ENCODE results near the gene GLDC. TPM values are rescaled to one million over a fixed set of nuclear protein-coding genes. Genes with fewer than 3 reads are reported as not detected.

The GLDC gene
- total RNA-seq, 1 donor from 2014 or later: not detected

DNA sequence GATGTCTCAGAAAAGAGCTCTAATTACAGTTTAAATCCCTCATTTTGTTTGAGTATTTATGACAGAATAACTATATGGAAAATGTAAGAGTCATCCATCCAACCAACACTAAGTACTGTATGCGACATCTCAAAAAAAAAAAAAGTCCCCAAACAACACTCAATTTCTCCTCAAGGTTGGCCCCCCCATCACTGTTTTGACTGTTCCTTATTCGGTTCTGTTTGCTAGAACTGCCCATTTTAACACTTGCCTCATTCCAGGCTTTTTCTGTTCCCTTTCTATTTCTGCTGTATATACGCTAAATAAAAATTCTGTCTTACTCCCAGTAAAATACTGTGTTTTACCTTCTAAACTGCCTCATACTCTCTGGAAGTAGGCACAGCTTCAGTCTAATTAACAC is 25.2 kb downstream of the GLDC start:
- Histone ChIP-seq H3K27ac (replicated peaks) (no peak overlapping the region), H3K9me3 (replicated peaks) (no peaks in the 10 kb centered on the region), H3K4me1 (no peaks in the 10 kb centered on the region), H3K36me3 (no peaks in the 10 kb centered on the region), H3K27me3 (ENCODE audit: low read depth) (peaks cover 37% of the 10 kb centered on the region), H3K4me3 (no peak overlapping the region)
- TF ChIP-seq, protein P1, sequence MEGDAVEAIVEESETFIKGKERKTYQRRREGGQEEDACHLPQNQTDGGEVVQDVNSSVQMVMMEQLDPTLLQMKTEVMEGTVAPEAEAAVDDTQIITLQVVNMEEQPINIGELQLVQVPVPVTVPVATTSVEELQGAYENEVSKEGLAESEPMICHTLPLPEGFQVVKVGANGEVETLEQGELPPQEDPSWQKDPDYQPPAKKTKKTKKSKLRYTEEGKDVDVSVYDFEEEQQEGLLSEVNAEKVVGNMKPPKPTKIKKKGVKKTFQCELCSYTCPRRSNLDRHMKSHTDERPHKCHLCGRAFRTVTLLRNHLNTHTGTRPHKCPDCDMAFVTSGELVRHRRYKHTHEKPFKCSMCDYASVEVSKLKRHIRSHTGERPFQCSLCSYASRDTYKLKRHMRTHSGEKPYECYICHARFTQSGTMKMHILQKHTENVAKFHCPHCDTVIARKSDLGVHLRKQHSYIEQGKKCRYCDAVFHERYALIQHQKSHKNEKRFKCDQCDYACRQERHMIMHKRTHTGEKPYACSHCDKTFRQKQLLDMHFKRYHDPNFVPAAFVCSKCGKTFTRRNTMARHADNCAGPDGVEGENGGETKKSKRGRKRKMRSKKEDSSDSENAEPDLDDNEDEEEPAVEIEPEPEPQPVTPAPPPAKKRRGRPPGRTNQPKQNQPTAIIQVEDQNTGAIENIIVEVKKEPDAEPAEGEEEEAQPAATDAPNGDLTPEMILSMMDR (IDR thresholded peaks at IDR 0.05; ENCODE audit: borderline replicate concordance): no peak
- DNase-seq: no peak
- intact Hi-C loops (cut with micrococcal nuclease): no loop called here

GRCh38 chr9:6619909-6620308 is 25.6 kb downstream of the GLDC start:
- peaks cover 37% of the 10 kb centered on the region for H3K27me3 ChIP-seq (ENCODE audit: low read depth)
- TF ChIP-seq, protein P1 (IDR thresholded peaks at IDR 0.05; ENCODE audit: borderline replicate concordance): no peak
- H3K9me3 ChIP-seq (replicated peaks): no peaks in the 10 kb centered on the region
- no peaks in the 10 kb centered on the region for H3K4me1 ChIP-seq
- H3K27ac ChIP-seq (replicated peaks): no peak overlapping the region
- no peak for DNase-seq
- no peak overlapping the region for H3K4me3 ChIP-seq
- no peaks in the 10 kb centered on the region for H3K36me3 ChIP-seq
- intact Hi-C loops (cut with micrococcal nuclease): no loop called here

DNA sequence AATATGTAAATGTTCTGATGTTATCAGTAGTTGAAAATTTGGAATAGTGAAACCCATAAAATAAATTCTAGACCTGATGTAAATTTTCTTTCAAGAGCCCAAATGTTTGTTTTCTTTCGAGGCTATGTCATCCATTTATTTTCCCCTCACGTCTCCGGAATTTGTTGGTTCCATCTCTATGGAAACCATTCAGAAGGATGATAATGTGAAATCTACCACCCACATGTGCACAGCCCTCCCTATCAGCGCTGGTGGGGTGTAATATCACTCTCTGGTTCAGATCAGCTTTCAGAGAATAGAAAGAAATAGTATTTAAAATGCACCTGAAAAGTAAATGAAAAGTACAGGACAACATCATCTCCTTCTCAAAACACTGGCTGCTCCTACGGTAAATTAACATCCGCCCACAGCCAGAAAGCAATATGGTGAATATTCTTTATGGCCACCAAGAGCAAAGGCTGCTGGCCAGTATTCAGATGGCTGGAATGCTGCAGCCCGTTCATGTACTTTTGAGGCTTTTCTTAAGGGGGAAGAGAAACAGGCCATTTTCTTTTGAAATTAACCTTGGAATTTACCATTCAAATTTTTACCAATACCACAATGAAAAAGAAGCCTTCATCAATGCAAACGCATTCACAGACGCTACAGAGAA is 28.5 kb downstream of the GLDC start:
- intact Hi-C loops (cut with micrococcal nuclease): no loop called here
- TF ChIP-seq, protein P1 (IDR thresholded peaks at IDR 0.05; ENCODE audit: borderline replicate concordance): no peak
- peaks cover 30% of the 10 kb centered on the region for H3K27me3 ChIP-seq (ENCODE audit: low read depth)

GRCh38 chr9:6614489-6614888 is 31.0 kb downstream of the GLDC start:
- no peak overlapping the region for H3K27ac ChIP-seq (replicated peaks)
- intact Hi-C loops (cut with micrococcal nuclease): no loop called here
- no peaks in the 10 kb centered on the region for H3K36me3 ChIP-seq
- H3K4me3 ChIP-seq: no peak overlapping the region
- peaks cover 21% of the 10 kb centered on the region for H3K27me3 ChIP-seq (ENCODE audit: low read depth)
- no peaks in the 10 kb centered on the region for H3K9me3 ChIP-seq (replicated peaks)
- H3K4me1 ChIP-seq: no peaks in the 10 kb centered on the region
- DNase-seq: no peak
- TF ChIP-seq, protein P1 (IDR thresholded peaks at IDR 0.05; ENCODE audit: borderline replicate concordance): no peak

More for the DNA sequence above, 28.5 kb downstream of the GLDC start:
- H3K4me1 ChIP-seq: no peaks in the 10 kb centered on the region
- DNase-seq: no peak
- no peaks in the 10 kb centered on the region for H3K36me3 ChIP-seq
- H3K27ac ChIP-seq (replicated peaks): no peak overlapping the region
- H3K9me3 ChIP-seq (replicated peaks): no peaks in the 10 kb centered on the region
- no peak overlapping the region for H3K4me3 ChIP-seq

- intact Hi-C loops (cut with micrococcal nuclease): no loop called here
- H3K4me1 ChIP-seq: no peaks in the 10 kb centered on the region
- no peak for DNase-seq
Observed at GRCh38 chr9:6611865-6612264, 33.7 kb downstream of the GLDC start.

More at GRCh38 chr9:6611865-6612264, 33.7 kb downstream of the GLDC start:
- TF ChIP-seq, protein P1 (IDR thresholded peaks at IDR 0.05; ENCODE audit: borderline replicate concordance): no peak
- Histone ChIP-seq H3K9me3 (replicated peaks) (no peaks in the 10 kb centered on the region), H3K27me3 (ENCODE audit: low read depth) (peaks cover 18% of the 10 kb centered on the region), H3K27ac (replicated peaks) (no peak overlapping the region), H3K4me3 (no peak overlapping the region), H3K36me3 (no peaks in the 10 kb centered on the region)
